Activated naive CD4-positive, alpha-beta T cell treated with Interleukin-2 at 50 U/mL for 16 hours (primary cell): Measurements from ENCODE around the gene LRBA.

Experiments used
- DNase-seq: peaks from one replicate; pipeline ENCODE4 v3.0.0-alpha.2; 2020

Gene LRBA

DNA sequence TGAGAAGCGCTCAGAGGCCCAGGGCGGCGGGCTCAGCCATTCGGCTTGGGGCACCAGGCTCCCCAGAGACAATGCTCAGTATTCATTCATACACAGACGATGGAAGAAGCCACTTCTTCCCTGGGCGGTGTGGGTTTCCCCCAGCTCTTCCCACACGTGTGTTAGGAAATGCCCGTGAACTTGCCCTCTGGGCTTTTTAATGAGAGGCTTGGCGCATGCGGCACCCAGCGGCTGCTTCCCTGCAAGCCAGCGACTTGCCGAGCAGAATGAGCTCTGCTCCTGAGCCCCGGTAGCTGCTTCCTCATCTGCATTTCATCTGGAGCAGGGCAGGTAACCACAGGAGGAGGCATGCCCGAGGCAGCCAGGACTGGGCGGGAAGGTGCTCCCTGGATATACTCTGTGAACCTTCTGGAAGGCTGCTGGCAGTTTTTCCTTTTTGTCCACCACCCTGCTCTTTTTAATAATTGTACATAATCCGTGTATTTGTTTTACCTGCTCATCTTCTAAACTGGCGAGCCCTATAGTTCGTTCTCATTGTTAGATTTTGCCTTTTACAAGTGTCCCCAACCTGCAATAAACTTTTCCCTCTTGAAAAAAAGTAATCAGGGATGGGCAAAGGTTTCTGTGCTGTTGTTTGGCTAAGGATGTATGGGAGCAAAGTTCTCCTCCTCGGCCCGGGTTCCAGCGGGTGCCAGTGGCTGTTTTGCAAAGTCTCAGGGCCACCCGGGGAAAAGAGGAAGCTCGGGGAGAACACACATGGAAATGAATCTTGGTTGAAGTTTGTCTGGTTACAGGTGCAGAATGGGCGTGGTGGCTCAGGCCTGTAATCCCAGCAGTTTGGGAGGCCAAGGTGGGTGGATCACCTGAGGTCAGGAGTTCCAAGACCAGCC is 758.0 kb downstream of the LRBA start:
- DNase-seq, result no peak

DNA sequence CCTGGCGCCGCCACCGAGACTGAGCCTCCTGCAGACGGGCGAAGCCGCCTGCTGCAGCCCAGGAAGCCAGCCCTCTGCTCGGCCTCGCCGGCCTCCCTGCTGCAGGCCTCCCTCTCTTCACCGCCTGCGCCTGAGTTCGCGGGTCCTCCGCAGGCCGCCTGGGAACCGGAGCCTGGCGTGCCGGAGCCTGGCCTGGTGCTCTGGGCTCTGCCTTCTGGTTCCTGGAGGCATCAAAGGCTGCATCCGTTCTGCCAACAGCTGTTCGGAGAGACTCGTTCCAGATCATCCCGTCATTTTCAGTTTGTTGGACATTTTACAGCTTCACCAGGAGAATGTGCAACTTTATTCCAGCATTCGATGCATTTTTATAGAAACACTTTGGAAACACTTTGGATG is 758.9 kb downstream of the LRBA start:
- DNase-seq, result no peak

DNA sequence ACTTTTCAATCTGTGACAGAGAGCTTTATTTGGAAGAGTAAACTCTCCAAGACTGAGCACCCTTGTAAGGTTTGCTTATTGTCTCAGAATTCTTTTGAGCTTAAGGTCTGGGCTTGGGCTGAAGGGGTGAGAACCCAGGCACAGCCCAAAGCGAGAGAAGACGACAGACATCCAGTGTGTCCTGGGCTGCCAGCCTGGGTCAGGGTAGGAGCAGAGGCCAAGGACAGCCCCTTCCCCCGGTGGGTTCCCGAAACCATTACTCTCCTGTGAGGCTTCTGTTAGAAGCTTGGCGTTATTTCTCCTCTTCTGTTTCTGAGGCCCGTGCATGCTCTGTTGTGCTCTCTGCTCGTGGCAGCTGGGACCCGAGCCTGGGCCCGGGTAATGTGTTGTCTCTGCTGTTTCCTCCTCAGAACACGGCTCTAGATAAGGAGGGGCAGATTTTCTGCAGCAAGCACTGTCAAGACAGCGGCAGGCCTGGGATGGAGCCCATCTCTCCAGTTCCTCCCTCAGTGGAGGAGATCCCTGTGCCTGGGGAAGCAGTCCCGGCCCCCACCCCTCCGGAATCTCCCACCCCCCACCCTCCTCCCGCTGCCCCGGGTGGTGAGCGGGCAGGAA is 759.4 kb downstream of the LRBA start:
- no peak for DNase-seq

DNA sequence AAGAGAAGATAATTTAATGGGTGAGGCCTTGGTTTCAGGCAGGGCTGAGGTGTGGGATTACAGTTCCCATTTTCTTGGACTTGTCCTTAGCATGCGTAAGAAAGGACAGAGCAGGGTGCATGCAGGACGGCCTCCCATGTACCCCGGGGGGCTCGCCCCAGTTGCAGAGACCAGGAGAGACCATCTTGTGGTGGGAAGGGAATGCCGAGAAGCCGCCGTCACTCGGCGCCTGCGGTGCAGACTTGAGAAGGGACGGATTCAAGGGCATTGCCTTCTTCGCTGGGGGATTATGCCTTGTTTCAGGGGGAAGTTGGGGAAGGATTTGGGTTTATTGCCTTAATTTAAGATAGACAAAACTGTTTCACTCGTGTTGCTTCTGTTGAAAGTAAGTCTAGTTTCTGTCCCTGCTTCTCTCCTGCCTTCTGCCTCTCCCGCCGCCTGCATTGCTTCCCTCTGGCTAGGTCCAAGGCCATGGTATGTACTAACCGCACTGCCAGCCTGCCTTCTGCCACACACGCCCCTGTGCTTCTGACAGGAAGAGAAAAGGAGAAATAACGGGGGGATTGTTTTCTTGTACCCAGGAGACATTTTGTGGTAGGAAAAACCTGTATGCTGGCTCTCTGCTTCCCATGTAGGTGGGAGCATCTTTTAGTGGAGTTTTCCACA is 761.0 kb downstream of the LRBA start:
- no peak for DNase-seq

DNA sequence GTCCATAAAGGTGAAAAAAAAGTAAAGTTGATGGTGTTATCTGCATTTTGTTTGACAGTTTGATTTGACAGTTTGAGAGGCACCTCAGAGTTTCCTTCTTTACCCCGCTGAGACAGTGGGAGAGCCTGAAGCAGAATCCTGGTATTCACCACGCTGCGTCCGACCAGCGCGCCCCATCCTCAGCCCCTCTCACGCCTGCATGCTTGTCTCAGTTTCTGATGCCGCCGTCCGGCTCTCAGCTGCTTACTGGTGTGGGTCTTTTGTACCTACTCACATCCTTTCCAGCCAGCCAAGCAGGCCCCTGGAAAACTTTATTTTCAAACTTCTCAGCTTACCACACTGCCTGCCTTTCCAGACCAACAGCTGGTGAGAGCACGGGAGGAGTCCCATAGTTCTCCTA is 761.7 kb downstream of the LRBA start:
- no peak for DNase-seq

DNA sequence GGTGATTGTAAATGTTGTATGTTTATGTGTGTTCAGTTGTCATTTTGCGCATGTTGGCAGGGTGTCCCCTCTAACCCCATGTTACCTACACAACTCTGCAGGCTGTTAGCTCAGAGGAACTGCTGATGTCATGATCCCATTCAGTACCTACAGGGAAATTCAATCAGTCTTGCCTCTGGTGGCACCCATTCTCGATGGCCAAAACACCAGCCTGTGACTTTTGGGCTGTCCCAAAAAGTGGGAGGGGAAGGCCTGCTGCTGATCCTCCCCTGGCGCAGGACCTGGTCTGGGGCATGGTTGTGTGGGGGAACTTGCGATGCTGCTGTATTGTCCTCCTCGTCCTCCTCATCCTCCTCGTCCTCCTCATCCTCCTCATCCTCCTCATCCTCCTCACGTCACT is 762.3 kb downstream of the LRBA start:
- no peak for DNase-seq

DNA sequence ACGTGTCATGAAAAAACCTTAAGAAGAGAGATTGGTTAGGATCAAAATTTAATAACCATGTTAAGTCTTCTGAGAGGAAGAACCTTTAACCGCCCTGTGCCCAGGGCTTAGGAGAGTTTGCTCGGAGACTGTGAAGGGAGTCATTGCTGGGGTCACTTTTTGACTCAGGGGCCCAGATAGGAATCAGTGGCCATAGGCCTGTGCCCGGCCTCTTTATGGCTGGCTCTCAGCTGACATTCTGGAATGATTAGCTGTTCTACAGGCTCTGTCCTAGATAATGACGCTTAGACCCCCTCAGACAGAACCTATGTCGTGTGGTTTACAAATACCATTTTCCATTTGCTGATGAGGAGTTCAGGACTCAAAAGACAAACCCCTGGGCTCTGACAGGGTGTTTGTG is 762.8 kb downstream of the LRBA start:
- DNase-seq, result no peak

DNA sequence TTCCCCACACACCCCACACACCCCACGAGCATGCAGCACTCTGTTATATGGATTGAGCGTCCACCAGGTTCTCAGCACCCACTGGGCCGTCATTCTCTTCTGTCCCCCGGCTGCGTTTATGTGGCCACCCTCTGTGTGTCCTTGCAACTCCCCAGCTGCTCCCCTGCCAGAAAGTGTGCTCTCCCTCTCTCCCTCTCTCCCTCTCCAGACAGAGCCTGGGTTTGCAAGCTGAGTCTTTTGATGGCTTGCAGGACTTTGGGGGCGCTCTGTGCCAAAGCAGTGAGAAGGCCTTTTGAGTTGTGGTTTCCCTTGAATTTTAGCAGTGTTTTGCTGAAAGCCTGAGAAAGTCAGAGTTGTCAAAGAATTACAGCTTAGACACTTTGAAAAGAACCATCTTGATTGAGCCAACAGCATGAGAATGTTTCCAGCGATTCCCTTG is 763.3 kb downstream of the LRBA start:
- DNase-seq, result no peak

DNA sequence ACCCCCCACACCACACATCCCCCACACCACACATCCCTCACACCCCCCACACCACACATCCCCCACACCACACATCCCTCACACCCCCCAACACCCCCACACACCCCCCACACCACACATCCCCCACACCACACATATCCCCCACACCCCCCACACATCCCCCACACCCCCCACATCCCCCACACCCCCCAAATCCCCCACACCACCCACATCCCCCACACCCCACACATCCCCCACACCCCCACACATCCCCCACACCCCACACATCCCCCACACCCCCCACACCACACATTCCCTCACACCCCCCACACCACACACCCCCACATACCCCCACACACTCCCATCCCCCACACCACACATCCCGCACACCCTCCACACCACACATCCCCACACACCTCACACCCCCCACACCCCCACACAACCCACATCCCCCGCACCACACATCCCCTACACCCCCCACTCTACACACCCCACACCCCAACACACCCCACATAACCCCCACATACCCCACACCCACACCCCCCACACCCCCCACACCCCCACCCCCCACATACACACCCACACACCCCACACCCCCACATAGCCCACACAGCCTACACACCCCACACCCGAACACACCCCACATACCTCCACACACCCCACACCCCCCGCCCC is 764.0 kb downstream of the LRBA start:
- DNase-seq, result no peak

DNA sequence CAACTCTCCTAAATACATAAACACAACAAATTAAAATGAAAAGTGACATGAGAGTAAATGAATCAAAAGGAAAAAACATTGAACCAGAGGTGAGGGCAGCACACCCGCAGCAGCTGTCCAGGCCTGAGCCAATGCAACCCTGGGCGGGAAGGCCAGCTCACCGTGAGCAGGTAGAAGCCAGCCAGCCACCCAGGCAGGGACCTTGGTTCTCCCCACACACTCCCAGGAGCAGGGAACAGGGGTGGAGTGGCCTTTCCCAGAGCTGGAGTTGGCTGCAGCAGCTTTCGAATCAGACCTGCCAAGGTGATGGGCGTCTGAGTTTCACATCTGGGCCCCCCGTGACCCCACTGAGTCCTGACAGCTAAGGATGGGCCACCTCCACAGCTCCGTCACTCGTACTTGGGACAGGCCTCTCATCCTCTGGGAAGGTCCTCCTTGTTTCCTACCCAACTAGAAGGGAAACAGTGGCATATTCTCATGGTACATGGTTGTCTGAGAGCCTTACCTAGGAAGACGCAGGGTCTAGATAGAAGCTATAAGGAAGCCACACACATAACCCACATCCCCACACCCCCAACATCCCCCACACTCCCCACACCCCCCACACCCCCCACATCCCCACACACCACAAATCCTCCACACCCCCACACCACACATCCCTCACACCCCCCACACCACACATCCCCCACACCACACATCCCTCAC is 764.6 kb downstream of the LRBA start:
- DNase-seq, result no peak

DNA sequence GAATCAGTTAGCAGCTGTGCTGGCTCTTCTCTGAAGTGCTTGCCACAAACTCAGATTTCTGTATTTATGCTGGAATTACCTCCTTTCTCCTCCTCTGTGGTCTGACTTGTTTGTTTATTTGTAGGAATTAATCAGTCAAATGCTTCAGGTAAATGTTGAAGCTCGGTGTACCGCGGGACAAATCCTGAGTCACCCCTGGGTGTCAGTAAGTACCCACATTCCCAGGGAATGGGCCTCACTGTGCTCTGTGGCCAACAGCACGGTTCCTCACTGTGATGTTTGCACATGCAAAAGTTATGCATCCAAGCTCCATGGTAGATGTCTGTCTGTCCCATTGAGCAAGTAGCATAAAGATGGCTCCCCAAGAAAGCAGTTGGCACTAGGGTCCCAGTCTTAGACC is 766.9 kb downstream of the LRBA start:
- DNase-seq, result no peak

DNA sequence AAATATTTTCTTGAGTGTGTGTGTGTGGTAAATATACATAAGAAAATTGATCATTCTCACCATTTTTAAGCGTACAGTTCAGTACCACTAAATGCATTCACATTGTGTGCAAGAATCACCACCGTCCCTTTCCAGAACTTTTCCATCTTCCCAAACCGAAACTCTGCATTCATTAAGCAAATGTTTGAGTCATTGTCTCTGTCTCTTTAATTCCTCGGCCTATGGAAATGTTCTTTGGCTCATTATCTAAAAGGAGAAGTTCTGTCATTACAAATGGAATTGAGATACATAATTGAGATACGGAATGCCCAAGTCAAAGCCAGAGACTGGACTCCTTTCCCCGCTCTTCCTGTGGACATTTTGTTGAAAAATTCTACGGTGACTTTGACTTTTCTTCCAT is 767.9 kb downstream of the LRBA start:
- no peak for DNase-seq

DNA sequence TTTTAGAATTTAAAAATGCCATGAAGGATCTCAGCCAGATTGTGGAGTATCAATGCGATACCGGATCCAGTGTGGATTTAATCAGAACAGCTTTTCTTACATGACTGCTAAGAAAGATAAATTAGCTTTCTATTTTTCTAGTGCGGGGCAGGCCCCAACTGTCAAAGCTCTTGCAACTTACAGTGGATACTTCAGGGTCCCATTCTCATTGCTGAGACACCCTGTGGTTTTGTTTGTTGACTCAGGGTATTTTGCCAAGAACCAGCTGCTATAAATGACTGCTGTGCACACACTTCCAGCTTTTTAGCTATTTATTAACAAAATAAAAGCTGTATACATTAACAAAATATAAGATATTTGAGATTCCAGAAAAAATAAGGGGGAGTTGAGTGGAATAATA is 770.5 kb downstream of the LRBA start:
- no peak for DNase-seq

DNA sequence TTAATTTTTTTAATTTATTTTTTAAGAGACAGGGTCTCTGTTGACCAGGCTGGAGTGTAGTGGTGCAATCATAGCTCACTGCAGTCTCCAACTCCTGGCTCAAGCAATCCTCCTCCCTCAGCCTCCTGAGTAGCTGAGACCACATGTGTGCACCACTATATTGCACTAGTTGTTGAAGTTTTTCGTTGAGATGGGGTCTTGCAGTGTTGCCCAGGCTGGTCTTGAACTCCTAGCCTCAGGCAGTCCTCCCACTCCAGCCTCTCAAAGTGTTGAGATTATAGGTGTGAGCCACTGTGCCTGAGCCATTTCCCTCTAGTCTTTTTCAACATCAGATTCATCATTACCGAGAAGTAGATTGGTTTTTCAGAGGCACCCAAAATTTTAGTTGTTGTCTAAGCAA is 771.2 kb downstream of the LRBA start:
- DNase-seq, result no peak

DNA sequence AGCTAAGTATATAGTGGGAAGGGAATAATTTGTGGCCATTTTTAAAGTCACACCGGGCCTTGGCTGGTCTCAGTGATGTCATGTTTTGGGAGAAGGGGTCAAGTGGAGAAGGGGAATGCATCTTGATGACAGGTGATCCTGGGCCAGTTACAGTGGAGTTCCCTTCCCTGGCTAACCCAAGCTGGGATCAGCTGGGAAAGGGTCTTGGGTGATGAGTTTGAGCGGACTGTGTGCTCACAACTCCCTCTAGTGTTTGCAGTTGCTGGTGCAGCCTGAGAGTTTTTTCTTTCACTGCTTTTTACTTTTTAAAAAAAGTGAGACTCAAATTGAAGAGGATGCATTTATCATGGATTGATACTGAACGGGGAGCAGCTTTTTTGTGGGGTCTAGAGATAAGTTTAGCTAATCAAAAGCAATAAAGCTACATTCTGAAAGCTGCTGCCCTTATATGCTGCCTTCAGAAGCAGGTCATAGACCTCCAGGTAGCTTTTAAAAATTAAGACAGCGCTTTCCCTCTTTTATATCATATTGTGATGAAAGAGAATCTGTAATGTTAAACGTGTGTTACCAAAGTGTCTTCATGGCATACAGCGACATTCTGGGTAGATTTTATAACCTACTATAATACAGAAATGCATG is 772.1 kb downstream of the LRBA start:
- peak; percentile 11 for DNase-seq

DNA sequence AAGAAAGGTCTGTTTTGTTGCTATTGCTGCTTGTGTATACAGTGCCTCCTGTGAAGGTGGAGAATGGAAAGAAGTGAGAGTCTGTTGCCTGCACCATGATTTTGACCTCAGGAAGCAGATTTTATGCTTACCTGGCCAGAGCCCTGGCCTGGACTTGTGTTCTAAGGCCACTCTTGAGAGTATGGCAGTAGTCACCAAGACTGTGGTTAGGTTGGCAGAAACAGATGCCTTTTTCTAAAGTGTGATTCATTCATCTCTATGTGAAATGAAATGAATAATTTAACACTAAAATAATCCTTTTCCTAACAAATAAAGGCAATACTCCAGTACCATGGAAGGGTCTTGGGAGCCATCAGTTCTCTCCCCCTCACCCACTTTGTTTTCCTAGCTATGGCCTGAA is 775.1 kb downstream of the LRBA start:
- no peak for DNase-seq

DNA sequence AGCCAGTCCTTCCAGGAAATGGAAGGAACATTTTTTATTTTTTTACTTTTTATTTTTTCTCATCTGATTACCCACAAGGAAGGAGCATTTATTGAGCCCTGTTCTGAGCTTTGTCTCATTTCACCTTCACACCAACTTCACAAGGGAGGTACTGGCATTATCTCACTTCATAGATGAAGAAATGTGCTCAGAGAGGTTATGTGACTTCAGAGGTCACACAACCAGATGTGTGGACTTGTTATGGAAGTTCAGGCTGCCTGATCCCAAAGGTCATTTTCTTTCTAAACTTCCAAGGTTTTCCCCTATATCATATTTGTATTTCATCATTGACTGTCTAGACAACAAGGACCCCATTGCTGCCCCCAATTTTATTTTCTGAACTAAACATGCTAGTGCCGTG is 776.5 kb downstream of the LRBA start:
- DNase-seq, result no peak

DNA sequence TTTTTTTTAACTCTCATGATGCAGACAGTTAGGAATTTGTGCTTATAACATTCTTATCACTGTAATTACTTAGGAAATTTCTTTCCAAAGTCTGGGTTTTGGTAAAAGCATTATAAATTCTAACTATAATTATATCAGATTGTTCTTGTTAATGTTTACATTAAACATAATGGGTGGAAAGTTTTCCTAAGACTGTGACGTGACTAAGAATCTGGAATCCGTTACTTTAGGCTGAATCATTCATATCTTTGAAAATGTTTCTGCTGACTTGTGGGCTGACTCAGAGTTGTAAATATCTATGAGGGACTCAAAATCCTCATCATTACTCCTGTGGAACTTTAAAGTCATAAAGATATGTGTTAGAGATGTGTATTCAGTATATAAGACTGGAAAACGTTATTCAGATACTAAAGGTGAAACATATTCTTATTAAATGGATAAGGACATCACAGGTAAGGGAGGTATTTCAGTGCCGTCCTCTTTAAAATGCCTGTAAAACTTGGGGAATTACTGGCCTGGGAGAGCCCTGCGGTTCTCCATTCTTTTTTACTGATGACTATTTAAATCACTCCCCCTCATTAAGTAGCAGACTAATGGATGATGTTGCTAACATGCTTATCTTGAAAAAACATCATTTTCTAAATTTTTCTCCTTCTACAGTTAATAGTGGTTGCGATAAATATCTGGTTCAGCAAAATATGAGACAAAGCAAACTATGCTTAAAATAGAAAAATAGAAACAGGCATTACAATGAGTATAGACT is 777.8 kb downstream of the LRBA start:
- DNase-seq, result no peak

DNA sequence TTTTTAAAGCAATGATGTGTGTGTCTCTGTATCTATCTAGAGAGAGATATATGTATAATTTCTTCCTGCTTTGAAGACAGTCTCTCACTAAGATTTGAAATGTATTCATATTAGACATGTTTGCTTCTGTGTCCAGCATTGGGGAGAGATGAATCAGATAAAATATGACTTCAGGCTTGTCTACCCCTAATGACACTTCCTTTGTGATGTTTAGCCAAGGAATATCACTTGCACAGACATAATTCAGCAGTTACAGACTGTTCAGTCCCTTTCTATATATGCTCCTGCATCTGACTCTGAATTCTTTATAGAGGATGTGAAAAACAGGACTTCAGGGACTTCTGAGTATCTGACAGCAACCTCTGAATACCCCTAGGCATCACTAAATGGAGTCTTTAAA is 778.5 kb downstream of the LRBA start:
- no peak for DNase-seq

DNA sequence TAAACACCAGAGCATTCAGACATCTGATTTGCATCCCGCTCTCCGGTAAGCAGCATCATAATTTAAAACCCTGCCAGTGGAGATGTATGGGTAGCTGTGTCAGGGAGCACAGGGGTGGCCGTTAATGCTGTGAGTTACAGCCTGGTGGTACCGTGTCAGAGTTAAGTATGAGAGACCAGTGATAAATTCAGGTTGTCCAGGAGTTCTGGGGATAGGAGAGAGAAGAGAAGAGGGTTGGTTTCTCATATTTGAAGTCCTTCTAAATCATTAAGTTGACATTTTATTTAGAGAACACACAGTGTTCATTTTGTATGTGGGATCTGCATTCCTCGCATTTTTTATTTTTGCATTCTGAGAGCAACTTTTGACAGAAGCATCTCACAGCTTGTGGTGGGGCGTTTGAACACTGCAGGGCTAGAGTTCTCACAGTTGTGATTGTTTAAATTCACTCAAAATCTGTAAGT is 779.2 kb downstream of the LRBA start:
- DNase-seq, result no peak

DNA sequence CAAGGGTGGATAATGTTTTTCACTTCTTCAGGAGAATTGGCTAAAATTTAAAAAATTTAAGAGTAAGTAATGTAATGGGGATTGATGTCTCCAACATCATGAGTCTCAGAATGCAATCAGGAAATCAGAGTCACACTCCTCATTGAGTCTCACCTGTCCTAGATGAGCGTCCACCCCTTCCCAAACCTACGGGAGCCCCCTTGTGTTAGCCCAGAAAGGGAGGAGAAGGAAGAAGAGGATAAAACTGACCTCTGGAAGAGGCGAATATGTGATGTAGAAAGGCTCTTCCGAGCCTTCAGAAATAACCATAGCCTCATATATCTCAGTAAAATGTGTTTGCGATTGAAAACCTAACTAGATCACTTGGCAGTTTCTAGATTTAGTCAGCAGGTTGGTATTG is 779.8 kb downstream of the LRBA start:
- no peak for DNase-seq

DNA sequence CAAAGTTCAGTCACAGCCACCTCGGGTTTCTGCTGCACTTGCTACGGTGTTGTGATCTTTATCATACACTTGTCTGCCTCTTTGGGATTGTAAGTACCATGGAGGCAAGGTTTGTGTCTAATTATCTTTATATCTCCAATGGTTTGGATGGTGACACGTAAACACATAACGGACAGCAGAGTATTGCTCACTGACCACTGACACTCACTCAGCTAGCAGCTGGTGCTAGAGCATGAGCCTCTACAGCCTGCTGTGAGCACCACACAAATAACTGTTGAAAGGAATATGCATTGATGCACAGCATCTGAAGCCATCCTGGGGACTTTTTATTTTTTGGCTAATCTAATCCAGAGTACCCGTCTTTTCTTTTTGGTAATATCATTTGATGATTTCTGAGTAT is 780.8 kb downstream of the LRBA start:
- DNase-seq, result no peak
